HFFc6 (cell line): ENCODE results near the gene DSC2. TPM values are rescaled to one million over a fixed set of nuclear protein-coding genes. Genes with fewer than 3 reads are reported as not detected.

Experiments
- DNase-seq: peaks from one replicate; pipeline ENCODE4 v3.0.0-alpha.2; 2018
- H3K27ac Mint-ChIP-seq: 2 replicates; pipeline ENCODE4 v1.8.0; 2020; ENCODE audit warnings: mild to moderate bottlenecking, mixed read lengths
- H3K27me3 Mint-ChIP-seq: 2 replicates; pipeline ENCODE4 v1.8.0; 2021; ENCODE audit warnings: mild to moderate bottlenecking, moderate library complexity, mixed read lengths; ENCODE audit not compliant: insufficient read depth
- H3K36me3 Mint-ChIP-seq: 2 replicates; pipeline ENCODE4 v1.8.0; 2021; ENCODE audit warnings: low read depth, mixed read lengths
- H3K4me1 Mint-ChIP-seq: 2 replicates; pipeline ENCODE4 v1.8.0; 2020; ENCODE audit warnings: low read depth, mixed read lengths
- H3K4me3 Mint-ChIP-seq: 2 replicates; pipeline ENCODE4 v1.8.0; 2020; ENCODE audit warnings: mild to moderate bottlenecking, moderate library complexity, mixed read lengths
- H3K9me3 Mint-ChIP-seq: 2 replicates; pipeline ENCODE4 v1.8.0; 2020; ENCODE audit warnings: mild to moderate bottlenecking, mixed read lengths
- total RNA-seq, 6 experiments: library from RNA; stranded (reverse); fragmentation: NEBNext Ultra II Directional; extraction: Animal tissue kit (Norgen Biotek cat#: 25700); gene quantifications; 2 replicates in 1 of 6; 3 replicates in 5 of 6; pipeline ENCODE4 v1.2.3, GENCODE V29; 2021
- TF ChIP-seq, protein P1 (sequence below): fragments of 200-600 bp; sonication (generic); IDR thresholded peaks from 2 replicates; pipeline ENCODE4 v1.5.0; 2021; ENCODE audit warnings: antibody characterized with exemption, mild to moderate bottlenecking

DSC2 gene
- total RNA-seq, 6 experiments from 2014 or later, result not detected

DNA sequence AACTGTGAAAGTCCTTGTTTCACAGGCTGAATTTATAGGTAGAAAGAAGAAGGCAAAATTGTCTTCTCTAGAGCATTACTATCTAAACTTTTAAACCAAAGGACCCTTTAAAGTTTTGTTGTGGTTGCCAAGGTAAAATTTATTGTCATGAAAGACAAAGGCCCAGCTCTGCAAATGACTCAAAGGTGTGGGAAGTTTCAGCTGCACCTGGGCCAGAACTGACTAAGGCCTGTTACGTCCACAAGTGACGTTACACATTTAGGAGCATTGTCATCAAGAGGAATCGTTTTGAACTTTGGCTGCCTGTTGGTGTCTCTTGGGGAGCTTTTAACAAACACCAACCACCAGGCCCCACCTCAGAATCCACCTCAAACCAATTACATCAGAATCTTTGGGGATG lies 51.6 kb downstream of the DSC2 start:
- Mint-ChIP-seq H3K9me3 (peaks cover 47% of the 10 kb centered on the region), H3K27ac (no peak overlapping the region), H3K4me3 (no peak overlapping the region), H3K36me3 (no peaks in the 10 kb centered on the region), H3K4me1 (no peaks in the 10 kb centered on the region), H3K27me3 (no peaks in the 10 kb centered on the region)
- no peak for DNase-seq
- TF ChIP-seq, protein P1, sequence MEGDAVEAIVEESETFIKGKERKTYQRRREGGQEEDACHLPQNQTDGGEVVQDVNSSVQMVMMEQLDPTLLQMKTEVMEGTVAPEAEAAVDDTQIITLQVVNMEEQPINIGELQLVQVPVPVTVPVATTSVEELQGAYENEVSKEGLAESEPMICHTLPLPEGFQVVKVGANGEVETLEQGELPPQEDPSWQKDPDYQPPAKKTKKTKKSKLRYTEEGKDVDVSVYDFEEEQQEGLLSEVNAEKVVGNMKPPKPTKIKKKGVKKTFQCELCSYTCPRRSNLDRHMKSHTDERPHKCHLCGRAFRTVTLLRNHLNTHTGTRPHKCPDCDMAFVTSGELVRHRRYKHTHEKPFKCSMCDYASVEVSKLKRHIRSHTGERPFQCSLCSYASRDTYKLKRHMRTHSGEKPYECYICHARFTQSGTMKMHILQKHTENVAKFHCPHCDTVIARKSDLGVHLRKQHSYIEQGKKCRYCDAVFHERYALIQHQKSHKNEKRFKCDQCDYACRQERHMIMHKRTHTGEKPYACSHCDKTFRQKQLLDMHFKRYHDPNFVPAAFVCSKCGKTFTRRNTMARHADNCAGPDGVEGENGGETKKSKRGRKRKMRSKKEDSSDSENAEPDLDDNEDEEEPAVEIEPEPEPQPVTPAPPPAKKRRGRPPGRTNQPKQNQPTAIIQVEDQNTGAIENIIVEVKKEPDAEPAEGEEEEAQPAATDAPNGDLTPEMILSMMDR, result no peak

GRCh38 chr18:31049189-31049588 lies 53.0 kb downstream of the DSC2 start:
- Mint-ChIP-seq H3K4me1 (no peaks in the 10 kb centered on the region), H3K9me3 (peaks cover 38% of the 10 kb centered on the region), H3K36me3 (no peaks in the 10 kb centered on the region), H3K4me3 (no peak overlapping the region), H3K27me3 (no peaks in the 10 kb centered on the region), H3K27ac (no peak overlapping the region)
- TF ChIP-seq, protein P1, result no peak
- no peak for DNase-seq

DNA sequence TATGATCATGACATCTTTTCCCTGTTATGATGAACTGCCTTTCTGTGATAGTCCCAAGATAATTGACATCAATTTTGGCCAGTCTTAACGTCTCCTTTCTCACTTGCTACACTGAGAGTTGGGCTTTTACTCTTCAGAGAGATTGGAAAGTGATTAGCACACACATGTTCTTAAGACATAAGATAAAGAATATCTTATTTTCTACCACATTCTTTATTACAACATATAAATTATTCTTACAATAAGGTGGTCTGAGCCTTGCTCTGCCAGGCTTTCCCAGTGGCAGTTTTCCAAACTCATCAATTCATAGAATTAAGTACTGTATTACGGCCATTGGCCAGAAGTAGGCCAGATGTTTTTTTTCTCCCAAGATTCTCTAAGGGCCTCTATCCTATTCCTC lies 54.0 kb downstream of the DSC2 start:
- Mint-ChIP-seq H3K36me3 (0 out of 2 replicates have a peak, but pooled peaks cover 3% of the 10 kb centered on the region), H3K27ac (no peak overlapping the region), H3K27me3 (no peaks in the 10 kb centered on the region), H3K4me3 (no peak overlapping the region), H3K9me3 (peaks cover 48% of the 10 kb centered on the region), H3K4me1 (no peaks in the 10 kb centered on the region)
- no peak for DNase-seq
- TF ChIP-seq, protein P1, result no peak

DNA sequence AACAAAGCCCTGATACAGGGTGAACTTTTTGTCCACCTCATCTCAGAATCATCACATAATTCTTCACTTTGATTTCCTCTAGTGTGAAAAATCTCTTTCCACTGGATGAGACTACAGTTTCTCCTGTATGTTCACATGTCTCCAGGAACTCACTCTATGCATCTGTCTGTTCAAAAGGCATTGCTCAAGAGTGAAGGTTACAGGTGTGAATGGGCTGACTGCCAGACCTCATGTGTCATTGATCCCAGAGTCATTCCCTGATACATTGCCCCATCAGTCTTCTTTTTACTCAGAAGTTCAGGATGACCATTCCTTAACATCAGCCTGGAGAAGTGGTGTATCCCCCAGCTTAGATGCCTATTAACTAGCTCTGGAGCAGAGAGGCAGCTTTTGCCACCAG lies 55.3 kb downstream of the DSC2 start:
- Mint-ChIP-seq H3K36me3 (0 out of 2 replicates have a peak, but pooled peaks cover 5% of the 10 kb centered on the region), H3K27ac (no peak overlapping the region), H3K4me1 (no peaks in the 10 kb centered on the region), H3K9me3 (peaks cover 43% of the 10 kb centered on the region), H3K27me3 (no peaks in the 10 kb centered on the region), H3K4me3 (no peak overlapping the region)
- no peak for DNase-seq
- TF ChIP-seq, protein P1, result no peak

- Mint-ChIP-seq H3K36me3 (0 out of 2 replicates have a peak, but pooled peaks cover 5% of the 10 kb centered on the region), H3K4me3 (no peak overlapping the region), H3K27me3 (no peaks in the 10 kb centered on the region), H3K4me1 (no peaks in the 10 kb centered on the region), H3K27ac (no peak overlapping the region), H3K9me3 (peaks cover 48% of the 10 kb centered on the region)
- TF ChIP-seq, protein P1, result no peak
- no peak for DNase-seq
These were observed 56.6 kb downstream of the DSC2 start for GRCh38 chr18:31045599-31045998.

DNA sequence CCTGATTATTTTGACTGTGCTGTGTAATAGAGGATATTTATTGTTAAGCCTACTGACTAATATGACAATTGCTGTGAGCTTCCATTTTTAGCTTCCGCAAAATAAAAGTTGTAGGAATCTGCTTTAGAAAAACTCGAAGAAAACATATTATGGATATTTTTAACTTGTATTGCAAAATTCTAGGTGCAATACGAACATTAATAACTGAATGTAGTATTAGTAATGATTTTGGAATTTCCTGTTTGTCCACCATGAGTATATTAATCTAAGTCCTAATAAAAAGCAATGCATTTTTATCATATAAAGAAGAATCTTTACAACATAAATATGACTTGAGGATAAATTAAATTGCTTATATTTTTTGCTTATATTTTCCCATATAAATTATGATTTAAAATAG lies 57.3 kb downstream of the DSC2 start:
- no peak for DNase-seq
- Mint-ChIP-seq H3K9me3 (peaks cover 51% of the 10 kb centered on the region), H3K36me3 (0 out of 2 replicates have a peak, but pooled peaks cover 5% of the 10 kb centered on the region), H3K4me1 (no peaks in the 10 kb centered on the region), H3K27me3 (no peaks in the 10 kb centered on the region), H3K27ac (no peak overlapping the region), H3K4me3 (no peak overlapping the region)
- TF ChIP-seq, protein P1, result no peak
